ENCODE results near the gene DTHD1.

- TF ChIP-seq POLR2A (IDR thresholded peaks at IDR 0.05; ENCODE audit: borderline replicate concordance, extremely low read depth, insufficient read depth, insufficient read length), result no peak
- TF ChIP-seq, protein P1, sequence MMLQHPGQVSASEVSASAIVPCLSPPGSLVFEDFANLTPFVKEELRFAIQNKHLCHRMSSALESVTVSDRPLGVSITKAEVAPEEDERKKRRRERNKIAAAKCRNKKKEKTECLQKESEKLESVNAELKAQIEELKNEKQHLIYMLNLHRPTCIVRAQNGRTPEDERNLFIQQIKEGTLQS (IDR thresholded peaks at IDR 0.05), result no peak
- TF ChIP-seq, protein P2, sequence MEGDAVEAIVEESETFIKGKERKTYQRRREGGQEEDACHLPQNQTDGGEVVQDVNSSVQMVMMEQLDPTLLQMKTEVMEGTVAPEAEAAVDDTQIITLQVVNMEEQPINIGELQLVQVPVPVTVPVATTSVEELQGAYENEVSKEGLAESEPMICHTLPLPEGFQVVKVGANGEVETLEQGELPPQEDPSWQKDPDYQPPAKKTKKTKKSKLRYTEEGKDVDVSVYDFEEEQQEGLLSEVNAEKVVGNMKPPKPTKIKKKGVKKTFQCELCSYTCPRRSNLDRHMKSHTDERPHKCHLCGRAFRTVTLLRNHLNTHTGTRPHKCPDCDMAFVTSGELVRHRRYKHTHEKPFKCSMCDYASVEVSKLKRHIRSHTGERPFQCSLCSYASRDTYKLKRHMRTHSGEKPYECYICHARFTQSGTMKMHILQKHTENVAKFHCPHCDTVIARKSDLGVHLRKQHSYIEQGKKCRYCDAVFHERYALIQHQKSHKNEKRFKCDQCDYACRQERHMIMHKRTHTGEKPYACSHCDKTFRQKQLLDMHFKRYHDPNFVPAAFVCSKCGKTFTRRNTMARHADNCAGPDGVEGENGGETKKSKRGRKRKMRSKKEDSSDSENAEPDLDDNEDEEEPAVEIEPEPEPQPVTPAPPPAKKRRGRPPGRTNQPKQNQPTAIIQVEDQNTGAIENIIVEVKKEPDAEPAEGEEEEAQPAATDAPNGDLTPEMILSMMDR (IDR thresholded peaks at IDR 0.05 in 2 of 3, conservative IDR thresholded peaks at IDR 0.05 in 1 of 3; ENCODE audit: borderline replicate concordance in 1 of 3, insufficient read depth in 1 of 3, low read depth in 2 of 3, low read length in 2 of 3), result no peak
- TF ChIP-seq EZH2 (IDR thresholded peaks at IDR 0.05), result no peak
- no peak for TF ChIP-seq JUND (IDR thresholded peaks at IDR 0.05)
- no peak for TF ChIP-seq RAD21 (IDR thresholded peaks at IDR 0.05; ENCODE audit: low read depth)
- TF ChIP-seq SP1 (IDR thresholded peaks at IDR 0.05; ENCODE audit: low read depth), result no peak
- TF ChIP-seq, protein P3, sequence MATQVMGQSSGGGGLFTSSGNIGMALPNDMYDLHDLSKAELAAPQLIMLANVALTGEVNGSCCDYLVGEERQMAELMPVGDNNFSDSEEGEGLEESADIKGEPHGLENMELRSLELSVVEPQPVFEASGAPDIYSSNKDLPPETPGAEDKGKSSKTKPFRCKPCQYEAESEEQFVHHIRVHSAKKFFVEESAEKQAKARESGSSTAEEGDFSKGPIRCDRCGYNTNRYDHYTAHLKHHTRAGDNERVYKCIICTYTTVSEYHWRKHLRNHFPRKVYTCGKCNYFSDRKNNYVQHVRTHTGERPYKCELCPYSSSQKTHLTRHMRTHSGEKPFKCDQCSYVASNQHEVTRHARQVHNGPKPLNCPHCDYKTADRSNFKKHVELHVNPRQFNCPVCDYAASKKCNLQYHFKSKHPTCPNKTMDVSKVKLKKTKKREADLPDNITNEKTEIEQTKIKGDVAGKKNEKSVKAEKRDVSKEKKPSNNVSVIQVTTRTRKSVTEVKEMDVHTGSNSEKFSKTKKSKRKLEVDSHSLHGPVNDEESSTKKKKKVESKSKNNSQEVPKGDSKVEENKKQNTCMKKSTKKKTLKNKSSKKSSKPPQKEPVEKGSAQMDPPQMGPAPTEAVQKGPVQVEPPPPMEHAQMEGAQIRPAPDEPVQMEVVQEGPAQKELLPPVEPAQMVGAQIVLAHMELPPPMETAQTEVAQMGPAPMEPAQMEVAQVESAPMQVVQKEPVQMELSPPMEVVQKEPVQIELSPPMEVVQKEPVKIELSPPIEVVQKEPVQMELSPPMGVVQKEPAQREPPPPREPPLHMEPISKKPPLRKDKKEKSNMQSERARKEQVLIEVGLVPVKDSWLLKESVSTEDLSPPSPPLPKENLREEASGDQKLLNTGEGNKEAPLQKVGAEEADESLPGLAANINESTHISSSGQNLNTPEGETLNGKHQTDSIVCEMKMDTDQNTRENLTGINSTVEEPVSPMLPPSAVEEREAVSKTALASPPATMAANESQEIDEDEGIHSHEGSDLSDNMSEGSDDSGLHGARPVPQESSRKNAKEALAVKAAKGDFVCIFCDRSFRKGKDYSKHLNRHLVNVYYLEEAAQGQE (IDR thresholded peaks at IDR 0.05; ENCODE audit: low read depth), result no peak
- no peak for TF ChIP-seq EGR1 (IDR thresholded peaks at IDR 0.05; ENCODE audit: low read depth)
- TF ChIP-seq ZNF274 (IDR thresholded peaks at IDR 0.05; ENCODE audit: low read depth, low read length), result no peak
- TF ChIP-seq EZH2phosphoT487 (IDR thresholded peaks at IDR 0.05; ENCODE audit: borderline replicate concordance), result no peak
- TF ChIP-seq, protein P4, sequence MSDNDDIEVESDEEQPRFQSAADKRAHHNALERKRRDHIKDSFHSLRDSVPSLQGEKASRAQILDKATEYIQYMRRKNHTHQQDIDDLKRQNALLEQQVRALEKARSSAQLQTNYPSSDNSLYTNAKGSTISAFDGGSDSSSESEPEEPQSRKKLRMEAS (IDR thresholded peaks at IDR 0.05), result no peak
- TF ChIP-seq ZBTB33 (IDR thresholded peaks at IDR 0.05; ENCODE audit: extremely low read depth, insufficient replicate concordance, low read length), result no peak
- TF ChIP-seq CEBPB (IDR thresholded peaks at IDR 0.05; ENCODE audit: low read depth), result no peak
Measured at GRCh38 chr4:36391411-36391810, 110.0 kb downstream of the DTHD1 start.

Data from HCT116 (cell line).